Measurements from ENCODE around the gene JAK1.
A peak's percentile ranks its signal among the peaks of the same experiment; 100 is the strongest.

The JAK1 gene

GRCh38 chr1:64843675-64844074 lies 122.7 kb downstream of the JAK1 start:
- Histone ChIP-seq H3K4me3 (ENCODE audit: low read length) (no peak overlapping the region), H3K4me2 (ENCODE audit: low read depth, low read length) (no peak overlapping the region), H3F3A (ENCODE audit: insufficient read depth, low read length) (0 out of 2 replicates have a peak, but pooled peaks cover 2% of the 10 kb centered on the region), H2AFZ (ENCODE audit: low read length) (no peak overlapping the region), H3K9ac (ENCODE audit: low read length) (no peak overlapping the region), H3K9me3 (replicated peaks; ENCODE audit: insufficient read depth, low read length) (no peaks in the 10 kb centered on the region), H3K36me3 (replicated peaks; ENCODE audit: insufficient read depth, low read length) (no peaks in the 10 kb centered on the region; the same call in 1 of the 2 replicates), H3K79me2 (ENCODE audit: low read length) (no peaks in the 10 kb centered on the region), H3K27me3 (replicated peaks; ENCODE audit: insufficient read depth, low read length) (no peaks in the 10 kb centered on the region), H3K4me1 (ENCODE audit: low read length) (peaks cover 6% of the 10 kb centered on the region; the same call in 1 of the 2 replicates), H4K20me1 (ENCODE audit: insufficient read depth, low read length) (no peaks in the 10 kb centered on the region), H3K27ac (ENCODE audit: low read length) (no peak overlapping the region), H3K9me2 (replicated peaks; ENCODE audit: insufficient read depth, low read length) (no peaks in the 10 kb centered on the region)
- TF ChIP-seq EZH2 (optimal IDR thresholded peaks at IDR 0.05; ENCODE audit: low read depth, low read length) (no peak), EZH2phosphoT487 (IDR thresholded peaks at IDR 0.05; ENCODE audit: low read length) (no peak), CTCF (IDR thresholded peaks at IDR 0.05; ENCODE audit: low read length) (no peak)
- DNase-seq = no peak

GRCh38 chr1:64842224-64842623 lies 124.1 kb downstream of the JAK1 start:
- Histone ChIP-seq H3K79me2 (ENCODE audit: low read length) (no peaks in the 10 kb centered on the region), H2AFZ (ENCODE audit: low read length) (no peak overlapping the region), H3K4me1 (ENCODE audit: low read length) (peaks cover 6% of the 10 kb centered on the region; the same call in 1 of the 2 replicates), H3K4me2 (ENCODE audit: low read depth, low read length) (0 out of 2 replicates have a peak overlapping the region, but pooled peaks have one; percentile 9), H3K4me3 (ENCODE audit: low read length) (no peak overlapping the region), H3K27me3 (replicated peaks; ENCODE audit: insufficient read depth, low read length) (no peaks in the 10 kb centered on the region), H4K20me1 (ENCODE audit: insufficient read depth, low read length) (no peaks in the 10 kb centered on the region), H3F3A (ENCODE audit: insufficient read depth, low read length) (0 out of 2 replicates have a peak, but pooled peaks cover 2% of the 10 kb centered on the region), H3K9me3 (replicated peaks; ENCODE audit: insufficient read depth, low read length) (no peaks in the 10 kb centered on the region), H3K9me2 (replicated peaks; ENCODE audit: insufficient read depth, low read length) (no peaks in the 10 kb centered on the region), H3K36me3 (replicated peaks; ENCODE audit: insufficient read depth, low read length) (peaks cover 11% of the 10 kb centered on the region; the same call in 1 of the 2 replicates), H3K27ac (ENCODE audit: low read length) (no peak overlapping the region), H3K9ac (ENCODE audit: low read length) (no peak overlapping the region)
- TF ChIP-seq CTCF (IDR thresholded peaks at IDR 0.05; ENCODE audit: low read length) (no peak), EZH2 (optimal IDR thresholded peaks at IDR 0.05; ENCODE audit: low read depth, low read length) (no peak), EZH2phosphoT487 (IDR thresholded peaks at IDR 0.05; ENCODE audit: low read length) (no peak)
- DNase-seq = no peak

GRCh38 chr1:64841330-64842065 lies 124.9 kb downstream of the JAK1 start:
- peaks cover 6% of the 10 kb centered on the region; the same call in 1 of the 2 replicates for H3K4me1 ChIP-seq (ENCODE audit: low read length)
- DNase-seq = no peak

More at GRCh38 chr1:64841330-64842065, 124.9 kb downstream of the JAK1 start:
- H3F3A ChIP-seq (ENCODE audit: insufficient read depth, low read length) = 0 out of 2 replicates have a peak, but pooled peaks cover 2% of the 10 kb centered on the region
- no peak for TF ChIP-seq EZH2phosphoT487 (IDR thresholded peaks at IDR 0.05; ENCODE audit: low read length)
- no peak for TF ChIP-seq CTCF (IDR thresholded peaks at IDR 0.05; ENCODE audit: low read length)
- TF ChIP-seq EZH2 (optimal IDR thresholded peaks at IDR 0.05; ENCODE audit: low read depth, low read length) = no peak
- H4K20me1 ChIP-seq (ENCODE audit: insufficient read depth, low read length) = no peaks in the 10 kb centered on the region
- no peak overlapping the region for H3K9ac ChIP-seq (ENCODE audit: low read length)
- no peaks in the 10 kb centered on the region for H3K27me3 ChIP-seq (replicated peaks; ENCODE audit: insufficient read depth, low read length)
- H3K9me2 ChIP-seq (replicated peaks; ENCODE audit: insufficient read depth, low read length) = no peaks in the 10 kb centered on the region
- no peak overlapping the region for H3K27ac ChIP-seq (ENCODE audit: low read length)
- no peak overlapping the region for H2AFZ ChIP-seq (ENCODE audit: low read length)
- 0 out of 2 replicates have a peak overlapping the region, but pooled peaks have one; percentile 9 for H3K4me2 ChIP-seq (ENCODE audit: low read depth, low read length)
- H3K79me2 ChIP-seq (ENCODE audit: low read length) = no peaks in the 10 kb centered on the region
- no peak overlapping the region for H3K4me3 ChIP-seq (ENCODE audit: low read length)
- H3K36me3 ChIP-seq (replicated peaks; ENCODE audit: insufficient read depth, low read length) = peaks cover 11% of the 10 kb centered on the region; the same call in 1 of the 2 replicates
- H3K9me3 ChIP-seq (replicated peaks; ENCODE audit: insufficient read depth, low read length) = no peaks in the 10 kb centered on the region

All from MM.1S (cell line).